ENCODE measurements around the gene ATP8B1. TPM values are rescaled to one million over a fixed set of nuclear protein-coding genes. Genes with fewer than 3 reads are reported as not detected.

Gene ATP8B1
- total RNA-seq, 2 experiments from 2014 or later: not detected

- Histone ChIP-seq H3K4me3 (ENCODE audit: low read length) (no peak overlapping the region), H3K36me3 (ENCODE audit: insufficient read depth, low read length) (no peaks in the 10 kb centered on the region), H3K9me3 (ENCODE audit: control insufficient read depth in 1 of 2, insufficient read depth in 1 of 2, low read length in 2 of 2) (peaks cover 0 to 5% of the 10 kb centered on the region in 2 experiments), H3K27me3 (ENCODE audit: control insufficient read depth in 1 of 2, insufficient read depth in 2 of 2, low read length in 2 of 2) (no peaks in the 10 kb centered on the region), H3K27ac (ENCODE audit: low read depth in 1 of 2, low read length in 2 of 2) (no peak overlapping the region), H3K4me1 (ENCODE audit: insufficient read depth, low read length) (no peaks in the 10 kb centered on the region)
- Mint-ChIP-seq H3K9me3 (no peaks in the 10 kb centered on the region), H3K4me1 (ENCODE audit: low read depth) (no peaks in the 10 kb centered on the region), H3K4me3 (no peak overlapping the region), H3K27ac (no peak overlapping the region), H3K36me3 (ENCODE audit: low read depth) (no peaks in the 10 kb centered on the region), H3K27me3 (no peaks in the 10 kb centered on the region)
- ChIA-PET CTCF (no interaction called here), POLR2A (no interaction called here)
- intact Hi-C loops (cut with DNase I, micrococcal nuclease): no loop called here
- ATAC-seq (ENCODE audit: poor library complexity): no peak
- DNase-seq: no peak
- no peak for TF ChIP-seq CTCF (IDR thresholded peaks at IDR 0.05)
Observed at GRCh38 chr18:57764087-57764486, 39.0 kb downstream of the ATP8B1 start.

GRCh38 chr18:57762686-57763085, 40.4 kb downstream of the ATP8B1 start:
- H3K4me1 ChIP-seq (ENCODE audit: insufficient read depth, low read length): no peaks in the 10 kb centered on the region
- H3K4me1 Mint-ChIP-seq (ENCODE audit: low read depth): no peaks in the 10 kb centered on the region
- no peaks in the 10 kb centered on the region for H3K27me3 ChIP-seq (ENCODE audit: control insufficient read depth in 1 of 2, insufficient read depth in 2 of 2, low read length in 2 of 2)
- ChIA-PET POLR2A (no interaction called here), CTCF (no interaction called here)
- no peak for TF ChIP-seq CTCF (IDR thresholded peaks at IDR 0.05)
- intact Hi-C loops (cut with DNase I, micrococcal nuclease): no loop called here
- no peaks in the 10 kb centered on the region for H3K36me3 ChIP-seq (ENCODE audit: insufficient read depth, low read length)
- H3K27ac ChIP-seq (ENCODE audit: low read depth in 1 of 2, low read length in 2 of 2): no peak overlapping the region
- no peak overlapping the region for H3K4me3 ChIP-seq (ENCODE audit: low read length)
- no peaks in the 10 kb centered on the region for H3K9me3 Mint-ChIP-seq
- ATAC-seq (ENCODE audit: poor library complexity) (no peak), DNase-seq (no peak)
- H3K27ac Mint-ChIP-seq: no peak overlapping the region
- H3K4me3 Mint-ChIP-seq: no peak overlapping the region
- H3K36me3 Mint-ChIP-seq (ENCODE audit: low read depth): no peaks in the 10 kb centered on the region
- H3K27me3 Mint-ChIP-seq: no peaks in the 10 kb centered on the region
- H3K9me3 ChIP-seq (ENCODE audit: control insufficient read depth in 1 of 2, insufficient read depth in 1 of 2, low read length in 2 of 2): peaks cover 0 to 5% of the 10 kb centered on the region in 2 experiments

- Mint-ChIP-seq H3K36me3 (ENCODE audit: low read depth) (no peaks in the 10 kb centered on the region), H3K9me3 (no peaks in the 10 kb centered on the region), H3K4me1 (ENCODE audit: low read depth) (no peaks in the 10 kb centered on the region), H3K4me3 (no peak overlapping the region), H3K27me3 (no peaks in the 10 kb centered on the region), H3K27ac (no peak overlapping the region)
- Histone ChIP-seq H3K9me3 (ENCODE audit: control insufficient read depth in 1 of 2, insufficient read depth in 1 of 2, low read length in 2 of 2) (peaks cover 0 to 5% of the 10 kb centered on the region in 2 experiments), H3K36me3 (ENCODE audit: insufficient read depth, low read length) (no peaks in the 10 kb centered on the region), H3K27ac (ENCODE audit: low read depth in 1 of 2, low read length in 2 of 2) (no peak overlapping the region), H3K4me3 (ENCODE audit: low read length) (no peak overlapping the region), H3K27me3 (ENCODE audit: control insufficient read depth in 1 of 2, insufficient read depth in 2 of 2, low read length in 2 of 2) (no peaks in the 10 kb centered on the region), H3K4me1 (ENCODE audit: insufficient read depth, low read length) (no peaks in the 10 kb centered on the region)
- ATAC-seq (ENCODE audit: poor library complexity) (no peak), DNase-seq (no peak)
- intact Hi-C loops (cut with DNase I, micrococcal nuclease): no loop called here
- CTCF ChIA-PET: no interaction called here
- no peak for TF ChIP-seq CTCF (IDR thresholded peaks at IDR 0.05)
- POLR2A ChIA-PET: no interaction called here
Observed at GRCh38 chr18:57759650-57760049, 43.5 kb downstream of the ATP8B1 start.
